Neutrophil (primary cell): ENCODE data around the gene TSPO2.

Experiments used
- H3K27ac ChIP-seq: fragments of 200-600 bp; sonication (generic); 2 replicates; pipeline ENCODE4 v1.5.1; 2016; ENCODE audit warnings: mild to moderate bottlenecking, moderate library complexity
- H3K27me3 ChIP-seq: fragments of 200-600 bp; sonication (generic); 2 replicates; pipeline ENCODE4 v1.6.0; 2016; ENCODE audit warnings: mild to moderate bottlenecking
- H3K36me3 ChIP-seq: fragments of 200-600 bp; sonication (generic); 2 replicates; pipeline ENCODE4 v1.5.1; 2017
- H3K4me1 ChIP-seq, 2 experiments: fragments of 200-600 bp in 1 of 2; sonication (generic) in 1 of 2; 1 replicate in 1 of 2; 2 replicates in 1 of 2; pipeline versions ENCODE4 v1.5.1 to v1.6.1; 2013 to 2016; ENCODE audit warnings: low read depth in 1 of 2, low read length in 1 of 2, mild to moderate bottlenecking in 1 of 2, moderate library complexity in 1 of 2; ENCODE audit not compliant: control insufficient read depth in 1 of 2, insufficient read depth in 1 of 2
- H3K4me3 ChIP-seq, 2 experiments: fragments of 200-600 bp in 1 of 2; sonication (generic) in 1 of 2; 1 replicate in 1 of 2; 2 replicates in 1 of 2; pipeline ENCODE4 v1.5.1; 2013 to 2016; ENCODE audit warnings: low read depth in 1 of 2, low read length in 1 of 2, mild to moderate bottlenecking in 1 of 2, moderate library complexity in 1 of 2
- H3K9me3 ChIP-seq: fragments of 200-600 bp; sonication (generic); 2 replicates; pipeline ENCODE4 v1.5.1; 2016
- CTCF ChIP-seq: fragments of 200-600 bp; sonication (generic); IDR thresholded peaks from 2 replicates; pipeline ENCODE4 v1.5.1; 2016; ENCODE audit warnings: antibody characterized with exemption

Gene TSPO2

GRCh38 chr6:41040940-41041536 is 1.2 kb upstream of the TSPO2 start:
- Histone ChIP-seq H3K27ac (no peak overlapping the region), H3K36me3 (no peaks in the 10 kb centered on the region), H3K4me3 (no peak overlapping the region), H3K27me3 (no peaks in the 10 kb centered on the region), H3K9me3 (no peaks in the 10 kb centered on the region), H3K4me1 (no peaks in the 10 kb centered on the region)
- TF ChIP-seq CTCF, result no peak

- no peak overlapping the region for H3K27ac ChIP-seq
- H3K4me1 ChIP-seq, result no peaks in the 10 kb centered on the region
- no peak for TF ChIP-seq CTCF
- H3K36me3 ChIP-seq, result no peaks in the 10 kb centered on the region
- H3K4me3 ChIP-seq, result no peak overlapping the region
- no peaks in the 10 kb centered on the region for H3K9me3 ChIP-seq
- H3K27me3 ChIP-seq, result no peaks in the 10 kb centered on the region
Observed at GRCh38 chr6:41043151-41043550, 884 bp downstream of the TSPO2 start.

- H3K36me3 ChIP-seq, result no peaks in the 10 kb centered on the region
- H3K4me1 ChIP-seq, result no peaks in the 10 kb centered on the region
- no peak overlapping the region for H3K27ac ChIP-seq
- TF ChIP-seq CTCF, result no peak
- H3K9me3 ChIP-seq, result no peaks in the 10 kb centered on the region
- H3K27me3 ChIP-seq, result no peaks in the 10 kb centered on the region
- no peak overlapping the region for H3K4me3 ChIP-seq
Observed at GRCh38 chr6:41045664-41046063, 3.4 kb downstream of the TSPO2 start.

GRCh38 chr6:41046084-41046483 is 3.8 kb downstream of the TSPO2 start:
- H3K4me1 ChIP-seq, result no peaks in the 10 kb centered on the region
- no peak overlapping the region for H3K27ac ChIP-seq
- no peak overlapping the region for H3K4me3 ChIP-seq
- no peaks in the 10 kb centered on the region for H3K9me3 ChIP-seq
- no peaks in the 10 kb centered on the region for H3K36me3 ChIP-seq
- no peaks in the 10 kb centered on the region for H3K27me3 ChIP-seq
- TF ChIP-seq CTCF, result no peak

- peaks cover 9 to 11% of the 10 kb centered on the region in 2 experiments for H3K4me1 ChIP-seq
- TF ChIP-seq CTCF, result no peak
- H3K27me3 ChIP-seq, result no peaks in the 10 kb centered on the region
- no peak overlapping the region for H3K27ac ChIP-seq
- no peaks in the 10 kb centered on the region for H3K36me3 ChIP-seq
- H3K9me3 ChIP-seq, result no peaks in the 10 kb centered on the region
- no peak overlapping the region for H3K4me3 ChIP-seq
Observed at GRCh38 chr6:41047306-41047705, 5.0 kb downstream of the TSPO2 start.
